HG02798 (cell line): ENCODE data around the gene LHFPL4.

Experiments used
- ATAC-seq: cut with Tn5 transposase; IDR thresholded peaks from one replicate; pipeline ENCODE4 v1.9.1; 2021; ENCODE audit warnings: mild to moderate bottlenecking; ENCODE audit not compliant: unreplicated experiment, poor library complexity

LHFPL4 gene

GRCh38 chr3:9480265-9480664, 73.4 kb downstream of the LHFPL4 start:
- ATAC-seq, result no peak

DNA sequence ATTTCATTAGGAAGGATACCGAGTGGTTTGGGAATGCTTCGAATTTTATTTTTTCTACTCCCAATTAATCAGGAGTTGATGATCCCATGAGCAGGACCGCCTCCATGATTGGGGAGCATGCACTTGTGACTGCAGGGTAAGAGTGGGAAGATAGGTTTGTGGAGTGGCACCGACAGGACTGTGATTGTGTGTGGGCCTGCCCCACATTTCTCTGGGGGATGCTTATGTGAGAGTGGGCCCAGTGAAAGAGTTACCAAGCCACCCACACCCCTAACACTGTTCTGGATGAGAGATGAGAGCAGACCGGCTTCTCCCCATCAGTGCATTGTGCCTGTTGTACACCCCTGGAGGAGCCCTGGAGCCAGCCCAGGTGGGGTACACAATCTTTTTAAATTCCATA, 76.7 kb downstream of the LHFPL4 start:
- ATAC-seq, result no peak

- no peak for ATAC-seq
These were observed 79.1 kb downstream of the LHFPL4 start for GRCh38 chr3:9474482-9474881.

GRCh38 chr3:9473496-9474065, 80.0 kb downstream of the LHFPL4 start:
- ATAC-seq, result no peak

- ATAC-seq, result no peak
These were observed 83.6 kb downstream of the LHFPL4 start for GRCh38 chr3:9469986-9470385.

DNA sequence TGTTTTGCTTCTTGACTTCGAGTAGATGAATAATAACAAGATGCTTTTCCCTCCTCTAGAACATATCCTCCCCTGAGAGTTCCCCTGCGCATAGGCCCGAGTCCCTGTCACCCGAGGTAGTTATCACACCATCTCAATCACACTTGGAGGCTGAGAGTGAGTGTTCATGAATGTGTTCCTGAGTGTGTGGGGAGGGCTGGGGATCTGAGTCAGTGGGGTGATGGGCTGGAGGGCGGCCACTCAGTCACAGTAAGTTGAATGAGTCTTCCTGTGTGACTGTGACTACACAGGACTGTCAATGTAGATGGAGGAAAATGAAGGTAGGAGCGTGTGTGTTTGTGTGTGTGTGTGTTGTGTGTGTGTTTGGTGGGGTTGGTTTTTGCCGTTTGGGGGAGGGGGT, 85.2 kb downstream of the LHFPL4 start:
- no peak for ATAC-seq

- ATAC-seq, result no peak
These were observed 86.2 kb downstream of the LHFPL4 start for GRCh38 chr3:9467451-9467850.

GRCh38 chr3:9455596-9456131, 98.0 kb downstream of the LHFPL4 start:
- no peak for ATAC-seq

DNA sequence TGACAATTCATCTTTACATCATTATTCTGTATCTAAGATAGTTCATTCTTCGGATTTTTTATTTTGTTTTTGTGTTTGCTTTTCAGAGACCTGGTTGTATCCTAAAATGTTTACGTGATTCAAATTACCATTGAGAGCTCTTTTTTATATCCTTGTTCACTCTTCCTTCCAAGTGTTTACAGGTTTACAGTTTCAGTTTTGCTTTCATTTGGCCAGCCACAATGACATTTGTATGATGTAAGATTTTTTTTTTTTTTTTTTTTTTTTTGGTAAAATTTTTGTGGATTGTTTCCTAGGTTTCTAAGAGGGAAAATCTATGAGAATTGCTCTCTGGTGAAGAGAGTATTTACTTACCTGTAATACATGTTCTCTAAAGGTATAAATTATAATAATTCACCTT, 101.2 kb downstream of the LHFPL4 start:
- no peak for ATAC-seq

DNA sequence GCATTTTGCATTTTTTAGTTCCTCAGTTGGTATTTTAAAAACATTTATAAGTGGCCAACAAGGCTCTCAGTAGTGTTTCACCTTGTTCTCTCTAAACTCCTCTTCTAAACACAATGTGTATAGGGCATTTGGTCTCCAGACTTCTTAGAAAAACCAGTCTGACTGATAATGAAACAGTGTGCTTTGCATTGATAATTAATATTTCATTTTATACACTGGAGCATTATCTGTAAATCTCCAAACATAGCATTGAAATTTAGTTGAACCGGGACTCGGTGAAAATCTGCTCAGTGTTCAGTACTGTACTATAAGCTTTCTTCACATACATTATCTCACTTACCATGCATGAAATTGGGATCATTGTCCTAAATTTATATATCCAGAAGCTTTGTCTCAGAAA, 102.6 kb downstream of the LHFPL4 start:
- ATAC-seq, result no peak

DNA sequence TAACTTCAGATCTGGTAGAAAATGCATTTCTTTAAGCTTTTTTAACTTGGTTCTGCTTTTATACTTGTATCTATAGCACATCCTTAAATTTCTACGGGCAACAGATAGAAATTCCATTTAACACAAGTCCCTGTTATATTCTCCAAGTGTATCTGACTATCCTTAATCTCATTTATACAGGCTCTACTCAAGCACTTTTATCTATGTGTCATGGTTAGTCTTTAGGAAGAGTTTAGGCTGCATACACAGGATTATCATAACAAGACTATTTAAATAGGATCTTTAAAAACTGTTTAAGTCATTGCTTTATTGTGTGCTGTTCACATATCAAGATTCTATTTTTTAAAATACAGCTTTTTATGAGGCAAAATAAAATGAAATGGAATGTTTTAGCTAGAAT, 103.5 kb downstream of the LHFPL4 start:
- ATAC-seq, result no peak

DNA sequence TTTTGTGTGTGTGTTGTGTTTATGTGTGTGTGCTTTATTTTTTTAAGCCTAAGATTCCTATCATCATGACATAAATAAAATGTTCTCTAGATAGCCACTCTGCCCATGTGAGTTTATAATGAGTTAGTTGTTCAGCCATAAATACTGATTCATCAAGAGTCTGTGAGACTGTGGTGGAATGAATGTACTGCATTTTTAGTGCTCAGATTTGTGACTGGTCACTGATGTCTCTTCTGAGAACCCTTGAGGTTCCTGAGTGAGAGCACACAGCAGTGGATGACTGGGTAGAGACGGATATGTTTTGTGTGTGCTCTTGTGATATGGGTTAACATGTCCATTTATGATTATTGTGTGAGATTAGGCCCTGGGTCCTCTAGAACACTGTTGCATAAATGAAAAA, 105.0 kb downstream of the LHFPL4 start:
- no peak for ATAC-seq
